ENCODE results near the gene C9orf50. TPM values are rescaled to one million over a fixed set of nuclear protein-coding genes. Genes with fewer than 3 reads are reported as not detected.
"Not testable (repeated sequence)": the region's sequence is repeated elsewhere in the genome, so short reads cannot be mapped to it uniquely, and the experiment has no call there.

Gene C9orf50
- total and polyA plus RNA-seq, 2 donors (not counting 1 experiment from before 2014, with no cell fraction given): not detected

- DNase-seq (peak; percentile 38), ATAC-seq (ENCODE audit: low read depth) (peak; percentile 28)
- CTCF ChIA-PET: no interaction called here
- no peaks in the 10 kb centered on the region for H3K36me3 ChIP-seq (replicated peaks in 1 of 2; ENCODE audit: control extremely low read depth in 1 of 2, control insufficient read depth in 1 of 2, extremely low read depth in 1 of 2, insufficient read depth in 2 of 2, low read length in 1 of 2)
- H3K4me1 ChIP-seq (ENCODE audit: control insufficient read depth in 2 of 2, insufficient read depth in 2 of 2, low read length in 2 of 2): peaks cover 8 to 9% of the 10 kb centered on the region in 2 donors
- H3K4me3 Mint-ChIP-seq: peak within 1 kb of the TSS; percentile 77
- H3K9ac ChIP-seq (ENCODE audit: low read length): peak within 1 kb of the TSS; percentile 58
- H3K27ac ChIP-seq (ENCODE audit: low read length in 2 of 2): no peak within 1 kb of the TSS
- no peaks in the 10 kb centered on the region for H3K9me3 Mint-ChIP-seq (ENCODE audit: insufficient read depth)
- no peaks in the 10 kb centered on the region for H3K79me2 ChIP-seq (ENCODE audit: control insufficient read depth, insufficient read depth, low read length)
- no peaks in the 10 kb centered on the region for H3K9me3 ChIP-seq (ENCODE audit: control extremely low read depth in 1 of 3, control insufficient read depth in 2 of 3, insufficient read depth in 1 of 3, low read length in 2 of 3)
- H3K27ac Mint-ChIP-seq: no peak within 1 kb of the TSS
- peaks cover 7% of the 10 kb centered on the region for H3K4me1 Mint-ChIP-seq
- peaks cover 0 to 30% (median 5%) of the 10 kb centered on the region in 4 experiments for H3K27me3 ChIP-seq (replicated peaks in 1 of 4; ENCODE audit: control extremely low read depth in 1 of 4, control insufficient read depth in 3 of 4, insufficient read depth in 4 of 4, low read length in 3 of 4)
- POLR2A ChIA-PET: no interaction called here
- peak within 1 kb of the TSS in 4 of 5 experiments; percentile 17 to 52 (median 36) for H3K4me3 ChIP-seq (ENCODE audit: control extremely low read depth in 1 of 5, extremely low read depth in 1 of 5, insufficient read depth in 1 of 5, low read depth in 2 of 5, low read length in 4 of 5)
- H4K20me1 ChIP-seq (ENCODE audit: control insufficient read depth, insufficient read depth, low read length, poor library complexity, severe bottlenecking): no peaks in the 10 kb centered on the region
- intact Hi-C loops (cut with micrococcal nuclease): no loop called here
- H2AFZ ChIP-seq (ENCODE audit: insufficient read depth, low read depth, low read length, poor library complexity, severe bottlenecking): peak within 1 kb of the TSS; percentile 74
- H3K4me2 ChIP-seq (replicated peaks; ENCODE audit: low read depth, low read length, poor library complexity, severe bottlenecking): peak within 1 kb of the TSS; percentile 88
- 3% methylated on average over 31 of the region's 37 CpGs for WGBS (ENCODE audit: insufficient coverage)
- peaks cover 27% of the 10 kb centered on the region for H3K27me3 Mint-ChIP-seq
- TF ChIP-seq EZH2 (IDR thresholded peaks at IDR 0.05; ENCODE audit: borderline replicate concordance, insufficient read depth, low read depth, low read length, poor library complexity, severe bottlenecking) (no peak), CTCF (IDR thresholded peaks at IDR 0.05) (no peak)
These were observed 44.5 kb upstream of the C9orf50 start, which contains the start of gene PRRX2 for GRCh38 chr9:129665389-129665775. PRRX2 (plus strand) TSS chr9:129665647; CDS start chr9:129665868, 221 bp downstream.

- peak overlapping the region; percentile 58 for H3K9ac ChIP-seq (ENCODE audit: low read length)
- H3K9me3 ChIP-seq (ENCODE audit: control extremely low read depth in 1 of 3, control insufficient read depth in 2 of 3, insufficient read depth in 1 of 3, low read length in 2 of 3): no peaks in the 10 kb centered on the region
- H3K27ac Mint-ChIP-seq: no peak overlapping the region
- ChIA-PET POLR2A (no interaction called here), CTCF (no interaction called here)
- H3K9me3 Mint-ChIP-seq (ENCODE audit: insufficient read depth): no peaks in the 10 kb centered on the region
- peak overlapping the region; percentile 88 for H3K4me2 ChIP-seq (replicated peaks; ENCODE audit: low read depth, low read length, poor library complexity, severe bottlenecking)
- H3K4me3 Mint-ChIP-seq: peak overlapping the region; percentile 77
- peaks cover 24% of the 10 kb centered on the region for H3K27me3 Mint-ChIP-seq
- H3K27me3 ChIP-seq (replicated peaks in 1 of 4; ENCODE audit: control extremely low read depth in 1 of 4, control insufficient read depth in 3 of 4, insufficient read depth in 4 of 4, low read length in 3 of 4): peaks cover 0 to 30% (median 5%) of the 10 kb centered on the region in 4 experiments
- peak overlapping the region in 4 of 5 experiments; percentile 17 to 52 (median 36) for H3K4me3 ChIP-seq (ENCODE audit: control extremely low read depth in 1 of 5, extremely low read depth in 1 of 5, insufficient read depth in 1 of 5, low read depth in 2 of 5, low read length in 4 of 5)
- DNase-seq (peak; percentile 22), ATAC-seq (ENCODE audit: low read depth) (no peak)
- H2AFZ ChIP-seq (ENCODE audit: insufficient read depth, low read depth, low read length, poor library complexity, severe bottlenecking): peak overlapping the region; percentile 74
- peaks cover 8 to 9% of the 10 kb centered on the region in 2 donors for H3K4me1 ChIP-seq (ENCODE audit: control insufficient read depth in 2 of 2, insufficient read depth in 2 of 2, low read length in 2 of 2)
- H3K27ac ChIP-seq (ENCODE audit: low read length in 2 of 2): no peak overlapping the region
- intact Hi-C loops (cut with micrococcal nuclease): no loop called here
- WGBS (ENCODE audit: insufficient coverage): 26% methylated on average over 26 of the region's 36 CpGs
- no peaks in the 10 kb centered on the region for H3K79me2 ChIP-seq (ENCODE audit: control insufficient read depth, insufficient read depth, low read length)
- peaks cover 7% of the 10 kb centered on the region for H3K4me1 Mint-ChIP-seq
- H3K36me3 ChIP-seq (replicated peaks in 1 of 2; ENCODE audit: control extremely low read depth in 1 of 2, control insufficient read depth in 1 of 2, extremely low read depth in 1 of 2, insufficient read depth in 2 of 2, low read length in 1 of 2): no peaks in the 10 kb centered on the region
- TF ChIP-seq EZH2 (IDR thresholded peaks at IDR 0.05; ENCODE audit: borderline replicate concordance, insufficient read depth, low read depth, low read length, poor library complexity, severe bottlenecking) (no peak), CTCF (IDR thresholded peaks at IDR 0.05) (no peak)
- no peaks in the 10 kb centered on the region for H4K20me1 ChIP-seq (ENCODE audit: control insufficient read depth, insufficient read depth, low read length, poor library complexity, severe bottlenecking)
These were observed 44.0 kb upstream of the C9orf50 start for GRCh38 chr9:129664746-129665388.

- H3K9ac ChIP-seq (ENCODE audit: low read length); POLR2A ChIA-PET; H3K4me3 Mint-ChIP-seq; H3K4me3 ChIP-seq (ENCODE audit: control extremely low read depth in 1 of 5, extremely low read depth in 1 of 5, insufficient read depth in 1 of 5, low read depth in 2 of 5, low read length in 4 of 5); CTCF ChIA-PET; H3K79me2 ChIP-seq (ENCODE audit: control insufficient read depth, insufficient read depth, low read length); H3K4me1 ChIP-seq (ENCODE audit: control insufficient read depth in 2 of 2, insufficient read depth in 2 of 2, low read length in 2 of 2); H2AFZ ChIP-seq (ENCODE audit: insufficient read depth, low read depth, low read length, poor library complexity, severe bottlenecking); ATAC-seq (ENCODE audit: low read depth); H3K36me3 ChIP-seq (replicated peaks in 1 of 2; ENCODE audit: control extremely low read depth in 1 of 2, control insufficient read depth in 1 of 2, extremely low read depth in 1 of 2, insufficient read depth in 2 of 2, low read length in 1 of 2); H4K20me1 ChIP-seq (ENCODE audit: control insufficient read depth, insufficient read depth, low read length, poor library complexity, severe bottlenecking); H3K4me1 Mint-ChIP-seq; DNase-seq; H3K9me3 Mint-ChIP-seq (ENCODE audit: insufficient read depth); intact Hi-C loops (cut with micrococcal nuclease); H3K27ac ChIP-seq (ENCODE audit: low read length in 2 of 2); H3K9me3 ChIP-seq (ENCODE audit: control extremely low read depth in 1 of 3, control insufficient read depth in 2 of 3, insufficient read depth in 1 of 3, low read length in 2 of 3); H3K4me2 ChIP-seq (replicated peaks; ENCODE audit: low read depth, low read length, poor library complexity, severe bottlenecking); H3K27ac Mint-ChIP-seq: not testable (repeated sequence)
- WGBS (ENCODE audit: insufficient coverage): 60% methylated on average over 2 of the region's 3 CpGs
- peaks cover 19% of the 10 kb centered on the region for H3K27me3 Mint-ChIP-seq
- peaks cover 0 to 24% (median 5%) of the 10 kb centered on the region in 4 experiments for H3K27me3 ChIP-seq (replicated peaks in 1 of 4; ENCODE audit: control extremely low read depth in 1 of 4, control insufficient read depth in 3 of 4, insufficient read depth in 4 of 4, low read length in 3 of 4)
These were observed 41.3 kb upstream of the C9orf50 start for GRCh38 chr9:129662239-129662638.

Measured in B cell (primary cell).